Measurements from ENCODE around the gene AKIP1. TPM values are rescaled to one million over a fixed set of nuclear protein-coding genes. Genes with fewer than 3 reads are reported as not detected.

Gene AKIP1
- total RNA-seq, 1 donor from 2014 or later: 39.8 TPM

DNA sequence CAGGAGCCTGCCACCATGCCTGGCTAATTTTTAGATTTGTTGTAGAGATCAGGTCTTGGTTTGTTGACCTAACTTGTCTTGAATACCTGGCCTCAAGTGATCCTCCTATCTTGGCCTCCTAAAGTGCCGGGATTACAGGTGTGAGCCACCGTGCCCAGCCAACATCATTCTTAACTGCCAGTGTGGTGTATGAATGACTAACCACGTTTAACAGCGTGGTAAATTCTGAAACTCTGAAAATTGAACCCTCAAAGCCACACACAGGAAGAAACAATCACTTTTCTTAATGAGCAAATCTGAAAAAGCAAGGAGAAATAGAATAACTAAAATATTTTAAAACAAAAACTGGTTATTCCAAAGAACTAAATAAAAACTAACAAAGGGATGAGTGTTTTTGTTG is 45.9 kb downstream of the AKIP1 start:
- H3K36me3 ChIP-seq (ENCODE audit: control insufficient read depth, insufficient read depth, low read length): no peaks in the 10 kb centered on the region
- H3K4me3 ChIP-seq (ENCODE audit: low read depth, low read length): no peak overlapping the region

DNA sequence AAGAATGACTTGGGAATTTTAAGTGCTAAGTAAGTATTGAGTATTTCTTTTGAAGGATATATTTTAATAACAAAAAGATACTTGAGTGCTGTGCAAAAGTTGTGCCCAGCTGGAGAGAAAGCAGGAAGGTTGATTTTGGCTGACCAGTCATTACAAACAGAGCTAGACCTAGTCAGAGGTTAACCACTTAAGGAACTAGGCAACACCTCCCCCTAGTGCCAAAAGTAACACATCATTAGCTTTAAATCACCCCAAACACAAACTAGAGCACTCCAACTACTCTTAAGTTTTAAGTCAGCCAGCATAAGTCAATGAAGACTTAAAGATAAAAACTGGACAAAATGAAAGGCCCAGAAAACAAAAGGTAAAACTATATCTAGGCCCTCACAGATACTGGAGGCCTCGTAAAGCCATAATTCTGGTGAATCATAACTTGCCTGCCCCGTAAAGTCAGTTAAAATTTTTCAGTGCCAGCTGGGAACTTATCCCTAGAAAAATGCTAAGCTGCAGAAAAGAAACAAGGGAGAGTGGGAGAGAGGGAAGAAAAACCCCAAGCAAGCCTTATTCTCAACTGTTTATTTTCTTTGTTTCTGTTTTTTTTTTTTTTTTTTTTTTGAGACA is 48.7 kb downstream of the AKIP1 start:
- peak; percentile 51 for DNase-seq (ENCODE audit: low read depth)
- no peaks in the 10 kb centered on the region for H3K27me3 ChIP-seq (ENCODE audit: control insufficient read depth, insufficient read depth, low read length)
- H3K36me3 ChIP-seq (ENCODE audit: control insufficient read depth, insufficient read depth, low read length): no peaks in the 10 kb centered on the region
- H3K4me3 ChIP-seq (ENCODE audit: low read depth, low read length): no peak overlapping the region
- TF ChIP-seq, protein P1, sequence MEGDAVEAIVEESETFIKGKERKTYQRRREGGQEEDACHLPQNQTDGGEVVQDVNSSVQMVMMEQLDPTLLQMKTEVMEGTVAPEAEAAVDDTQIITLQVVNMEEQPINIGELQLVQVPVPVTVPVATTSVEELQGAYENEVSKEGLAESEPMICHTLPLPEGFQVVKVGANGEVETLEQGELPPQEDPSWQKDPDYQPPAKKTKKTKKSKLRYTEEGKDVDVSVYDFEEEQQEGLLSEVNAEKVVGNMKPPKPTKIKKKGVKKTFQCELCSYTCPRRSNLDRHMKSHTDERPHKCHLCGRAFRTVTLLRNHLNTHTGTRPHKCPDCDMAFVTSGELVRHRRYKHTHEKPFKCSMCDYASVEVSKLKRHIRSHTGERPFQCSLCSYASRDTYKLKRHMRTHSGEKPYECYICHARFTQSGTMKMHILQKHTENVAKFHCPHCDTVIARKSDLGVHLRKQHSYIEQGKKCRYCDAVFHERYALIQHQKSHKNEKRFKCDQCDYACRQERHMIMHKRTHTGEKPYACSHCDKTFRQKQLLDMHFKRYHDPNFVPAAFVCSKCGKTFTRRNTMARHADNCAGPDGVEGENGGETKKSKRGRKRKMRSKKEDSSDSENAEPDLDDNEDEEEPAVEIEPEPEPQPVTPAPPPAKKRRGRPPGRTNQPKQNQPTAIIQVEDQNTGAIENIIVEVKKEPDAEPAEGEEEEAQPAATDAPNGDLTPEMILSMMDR (IDR thresholded peaks at IDR 0.05; ENCODE audit: insufficient read depth, low read length, poor library complexity, severe bottlenecking): peak; percentile 69

More for the DNA sequence above, 45.9 kb downstream of the AKIP1 start:
- DNase-seq (ENCODE audit: low read depth): no peak
- H3K27me3 ChIP-seq (ENCODE audit: control insufficient read depth, insufficient read depth, low read length): no peaks in the 10 kb centered on the region
- TF ChIP-seq, protein P1 (IDR thresholded peaks at IDR 0.05; ENCODE audit: insufficient read depth, low read length, poor library complexity, severe bottlenecking): no peak

DNA sequence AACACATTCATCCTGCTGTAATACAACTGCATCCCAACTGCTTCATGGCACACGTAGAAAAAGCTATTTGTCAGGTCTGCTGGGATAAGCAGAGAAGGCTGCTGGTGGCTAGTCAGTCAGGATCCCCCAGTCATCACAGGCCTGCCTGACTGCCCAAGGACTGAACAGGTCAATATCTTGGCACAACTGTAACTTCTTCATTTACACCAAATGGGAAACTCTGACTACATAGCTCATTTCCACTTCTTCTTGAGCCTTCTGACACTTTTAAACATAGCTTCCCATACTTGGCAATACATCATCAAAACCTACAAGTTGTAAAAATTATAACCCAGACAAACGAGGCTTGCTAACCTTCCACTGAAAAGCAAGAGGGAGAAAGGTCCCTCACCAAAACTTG is 50.4 kb downstream of the AKIP1 start:
- Histone ChIP-seq H3K36me3 (ENCODE audit: control insufficient read depth, insufficient read depth, low read length) (no peaks in the 10 kb centered on the region), H3K27me3 (ENCODE audit: control insufficient read depth, insufficient read depth, low read length) (no peaks in the 10 kb centered on the region), H3K4me3 (ENCODE audit: low read depth, low read length) (no peak overlapping the region)
- TF ChIP-seq, protein P1 (IDR thresholded peaks at IDR 0.05; ENCODE audit: insufficient read depth, low read length, poor library complexity, severe bottlenecking): no peak
- no peak for DNase-seq (ENCODE audit: low read depth)

DNA sequence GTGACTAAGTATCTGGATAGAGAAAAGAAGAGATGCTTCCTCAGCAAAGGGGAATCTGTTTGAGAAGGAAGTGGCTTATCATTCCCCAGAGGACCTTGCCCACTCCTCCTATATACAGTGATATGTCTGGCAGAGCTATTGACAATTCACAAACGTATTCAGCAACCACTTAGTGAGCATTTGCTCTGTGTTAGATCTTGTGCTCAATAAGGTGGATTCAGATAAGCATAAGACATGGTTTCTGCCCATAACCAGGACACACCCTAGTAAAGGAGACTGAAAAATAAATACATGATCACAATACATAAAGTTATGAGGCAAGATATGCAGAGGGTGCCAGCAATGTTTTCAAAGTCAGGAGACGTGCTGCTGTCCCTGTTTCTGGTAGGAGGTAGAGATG is 51.9 kb downstream of the AKIP1 start:
- TF ChIP-seq, protein P1 (IDR thresholded peaks at IDR 0.05; ENCODE audit: insufficient read depth, low read length, poor library complexity, severe bottlenecking): no peak
- no peak for DNase-seq (ENCODE audit: low read depth)
- H3K4me3 ChIP-seq (ENCODE audit: low read depth, low read length): no peak overlapping the region

DNA sequence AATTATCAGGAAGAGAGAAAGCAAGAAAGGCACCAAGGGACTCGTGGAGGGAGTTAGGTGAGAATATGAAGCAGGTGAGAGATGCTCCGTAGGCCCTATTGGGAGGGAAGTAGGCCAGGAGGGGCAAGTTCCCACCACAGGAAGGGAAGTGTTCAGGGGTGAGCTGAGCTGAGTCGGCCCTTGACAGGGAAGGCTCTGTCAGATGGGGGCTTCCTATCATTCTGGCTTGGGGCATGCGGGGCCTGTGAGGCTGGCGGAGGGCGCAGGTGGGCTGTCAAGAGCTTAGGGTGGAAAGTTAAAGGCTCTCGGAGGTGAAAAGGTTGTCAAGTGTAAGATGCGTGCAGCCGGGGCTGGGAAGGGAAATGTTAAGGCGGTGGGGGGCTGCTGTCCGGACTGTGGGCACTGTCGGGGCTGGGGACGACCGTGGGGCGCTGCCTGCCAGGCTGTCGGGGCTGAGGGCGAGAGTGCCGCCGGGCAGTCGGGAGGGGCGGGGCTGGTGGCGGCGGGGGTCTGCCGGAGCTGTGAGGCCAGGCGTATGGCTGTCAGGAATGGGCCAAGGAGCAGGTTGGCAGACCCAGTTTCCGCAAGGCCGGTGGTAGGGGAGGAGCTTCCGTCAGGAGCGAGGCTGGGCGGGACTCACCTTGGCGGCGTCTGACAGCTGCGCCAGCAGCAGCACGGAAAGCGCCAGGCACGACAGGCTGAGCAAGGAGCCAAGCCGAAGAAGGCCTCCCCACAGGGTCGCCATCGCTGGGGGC is 52.8 kb downstream of the AKIP1 start:
- H3K27me3 ChIP-seq (ENCODE audit: control insufficient read depth, insufficient read depth, low read length): no peaks in the 10 kb centered on the region
- peak overlapping the region; percentile 69 for H3K4me3 ChIP-seq (ENCODE audit: low read depth, low read length)
- DNase-seq (ENCODE audit: low read depth): peak; percentile 43
- TF ChIP-seq, protein P1 (IDR thresholded peaks at IDR 0.05; ENCODE audit: insufficient read depth, low read length, poor library complexity, severe bottlenecking): no peak
- no peaks in the 10 kb centered on the region for H3K36me3 ChIP-seq (ENCODE audit: control insufficient read depth, insufficient read depth, low read length)

More for the DNA sequence above, 51.9 kb downstream of the AKIP1 start:
- Histone ChIP-seq H3K27me3 (ENCODE audit: control insufficient read depth, insufficient read depth, low read length) (no peaks in the 10 kb centered on the region), H3K36me3 (ENCODE audit: control insufficient read depth, insufficient read depth, low read length) (no peaks in the 10 kb centered on the region)

All from kidney epithelial cell (primary cell).